Fibroblast of the aortic adventitia (primary cell): ENCODE measurements around the gene TCEANC2. TPM values are rescaled to one million over a fixed set of nuclear protein-coding genes. Genes with fewer than 3 reads are reported as not detected.

Experiments
- DNase-seq: peaks from one replicate; pipeline ENCODE4 v3.0.0-alpha.2; 2010; ENCODE audit warnings: low read depth
- H3K4me3 ChIP-seq: 2 replicates; pipeline ENCODE4 v1.5.1; 2011; ENCODE audit warnings: low read depth, mild to moderate bottlenecking, control low read depth, low read length, moderate library complexity
- CTCF ChIP-seq: IDR thresholded peaks from 2 replicates; pipeline ENCODE4 v1.5.1; 2011; ENCODE audit warnings: mild to moderate bottlenecking, low read length, control low read depth, inconsistent platforms; ENCODE audit not compliant: insufficient read depth
- total RNA-seq: library from RNA; depleted of rRNA; stranded (reverse); fragments of >200 nt; gene quantifications from 2 replicates; pipeline ENCODE4 v1.2.3, GENCODE V29; 2012; ENCODE audit warnings: low replicate concordance

The TCEANC2 gene
- total RNA-seq, 1 donor: 5.4 TPM

GRCh38 chr1:54125386-54126070 lies 72.1 kb downstream of the TCEANC2 start:
- peak; percentile 15 for TF ChIP-seq CTCF
- H3K4me3 ChIP-seq: no peak overlapping the region
- no peak for DNase-seq

- peak; percentile 20 for DNase-seq
- TF ChIP-seq CTCF: no peak
- H3K4me3 ChIP-seq: no peak overlapping the region
These were observed 72.9 kb downstream of the TCEANC2 start for GRCh38 chr1:54126271-54126815.

GRCh38 chr1:54127594-54128300 lies 74.3 kb downstream of the TCEANC2 start:
- TF ChIP-seq CTCF: no peak
- H3K4me3 ChIP-seq: no peak overlapping the region
- DNase-seq: no peak

- H3K4me3 ChIP-seq: no peak overlapping the region
- TF ChIP-seq CTCF: no peak
- DNase-seq: no peak
These were observed 76.5 kb downstream of the TCEANC2 start for GRCh38 chr1:54129858-54130257.

GRCh38 chr1:54131419-54131818 lies 78.0 kb downstream of the TCEANC2 start:
- H3K4me3 ChIP-seq: no peak overlapping the region
- no peak for TF ChIP-seq CTCF
- no peak for DNase-seq

GRCh38 chr1:54132495-54132894 lies 79.1 kb downstream of the TCEANC2 start:
- H3K4me3 ChIP-seq: no peak overlapping the region
- TF ChIP-seq CTCF: no peak
- no peak for DNase-seq
